K562 (cell line): ENCODE results near the gene YPEL5. TPM values are rescaled to one million over a fixed set of nuclear protein-coding genes. Genes with fewer than 3 reads are reported as not detected.
A peak's percentile ranks its signal among the peaks of the same experiment; 100 is the strongest.

Experiments
- ARID1B ChIP-seq: fragments of 450-650 bp; IDR thresholded peaks from 2 replicates; pipeline ENCODE4 v1.6.1; 2016; ENCODE audit warnings: antibody characterized with exemption, mild to moderate bottlenecking, inconsistent platforms
- ARNT ChIP-seq, 2 experiments: fragments of 450-650 bp; IDR thresholded peaks; 2 replicates each; pipeline ENCODE4 v1.6.1; 2016; ENCODE audit warnings: mild to moderate bottlenecking in 1 of 2
- CHCHD3 ChIP-seq: fragments of 250-450 bp; sonication (Bioruptor Pico); IDR thresholded peaks from 2 replicates; pipeline ENCODE4 v2.1.2; 2022; ENCODE audit warnings: mild to moderate bottlenecking
- ETV1 ChIP-seq: fragments of 450-650 bp; conservative IDR thresholded peaks from 2 replicates; pipeline ENCODE4 v1.6.1; 2016; ENCODE audit warnings: missing genetic modification characterization, control low read depth, low read depth, missing compliant biosample characterization
- FOXJ3 ChIP-seq: sonication (generic); formaldehyde crosslinking; IDR thresholded peaks from 2 replicates; pipeline ENCODE4 v1.4.0; 2020; ENCODE audit warnings: mild to moderate bottlenecking, missing genetic modification reagents
- FOXK2 ChIP-seq, 2 experiments: fragments of 450-650 bp; IDR thresholded peaks in 1 of 2; conservative IDR thresholded peaks in 1 of 2; 2 replicates each; pipeline ENCODE4 v1.6.1; 2016; ENCODE audit warnings: low read depth in 2 of 2, mild to moderate bottlenecking in 1 of 2
- GABPB1 ChIP-seq: sonication (generic); formaldehyde crosslinking; IDR thresholded peaks from 2 replicates; pipeline ENCODE4 v1.8.0; 2022; ENCODE audit warnings: mild to moderate bottlenecking, missing genetic modification reagents
- GTF2E2 ChIP-seq: fragments of 200-800 bp; sonication (Bioruptor generic); IDR thresholded peaks from 2 replicates; pipeline ENCODE4 v1.6.1; 2016; ENCODE audit warnings: missing genetic modification characterization, missing compliant biosample characterization
- HDAC8 ChIP-seq: fragments of 450-650 bp; IDR thresholded peaks from 2 replicates; pipeline ENCODE4 v1.6.1; 2016; ENCODE audit warnings: mild to moderate bottlenecking, missing genetic modification characterization, moderate library complexity, missing compliant biosample characterization
- KDM1A ChIP-seq, 2 experiments: fragments of 450-650 bp; IDR thresholded peaks; 2 replicates each; pipeline ENCODE4 v1.6.1; 2016; ENCODE audit warnings: mild to moderate bottlenecking in 2 of 2
- NUFIP1 ChIP-seq: fragments of 450-650 bp; IDR thresholded peaks from 2 replicates; pipeline ENCODE4 v1.6.1; 2018; ENCODE audit not compliant: partially characterized antibody
- OTX1 ChIP-seq: fragments of 450-650 bp; formaldehyde crosslinking; IDR thresholded peaks from 2 replicates; pipeline ENCODE4 v1.4.0; 2022; ENCODE audit warnings: mild to moderate bottlenecking
- POLR2AphosphoS2 ChIP-seq: IDR thresholded peaks from 2 replicates; pipeline ENCODE4 v1.6.1; 2012; ENCODE audit warnings: low read length, improper control_type of control experiment
- POLR3G ChIP-seq: IDR thresholded peaks from 2 replicates; pipeline ENCODE4 v1.6.1; 2011; ENCODE audit not compliant: insufficient read length, insufficient replicate concordance; ENCODE audit errors: extremely low read depth
- PTTG1 ChIP-seq: fragments of 450-650 bp; IDR thresholded peaks from 2 replicates; pipeline ENCODE4 v1.6.1; 2016; ENCODE audit warnings: low read depth, mild to moderate bottlenecking, missing genetic modification characterization, missing compliant biosample characterization
- RBM17 ChIP-seq: fragments of 200-400 bp; formaldehyde crosslinking; IDR thresholded peaks from 2 replicates; pipeline ENCODE4 v1.6.1; 2017; ENCODE audit warnings: low read depth, mild to moderate bottlenecking, low read length, borderline replicate concordance
- SMAD1 ChIP-seq: fragments of 150-350 bp; IDR thresholded peaks from 2 replicates; pipeline ENCODE4 v1.6.1; 2014; ENCODE audit warnings: low read length, low read depth; ENCODE audit not compliant: partially characterized antibody
- SMARCB1 ChIP-seq: IDR thresholded peaks from 2 replicates; pipeline ENCODE4 v1.6.1; 2011; ENCODE audit warnings: improper control_type of control experiment, low read depth; ENCODE audit not compliant: insufficient read length
- SOX6 ChIP-seq: fragments of 450-650 bp; IDR thresholded peaks from 2 replicates; pipeline ENCODE4 v1.6.1; 2014; ENCODE audit warnings: mild to moderate bottlenecking
- SUPT5H ChIP-seq: fragments of 450-650 bp; IDR thresholded peaks from 2 replicates; pipeline ENCODE4 v1.6.1; 2016
- ZFP1 ChIP-seq: fragments of 450-650 bp; formaldehyde crosslinking; IDR thresholded peaks from 2 replicates; pipeline ENCODE4 v1.4.0; 2020; ENCODE audit warnings: mild to moderate bottlenecking, mixed read lengths
- ZNF134 ChIP-seq: fragments of 250-450 bp; sonication (Bioruptor Pico); conservative IDR thresholded peaks from 2 replicates; pipeline ENCODE4 v1.4.0; 2020
- ZNF165 ChIP-seq: fragments of 250-450 bp; sonication (Bioruptor Pico); IDR thresholded peaks from 2 replicates; pipeline ENCODE4 v1.4.0; 2020; ENCODE audit warnings: borderline replicate concordance
- ZNF282 ChIP-seq: sonication (generic); formaldehyde crosslinking; IDR thresholded peaks from 2 replicates; pipeline ENCODE4 v1.8.1; 2023; ENCODE audit warnings: missing genetic modification reagents
- ZNF316 ChIP-seq: fragments of 450-650 bp; IDR thresholded peaks from 2 replicates; pipeline ENCODE4 v1.6.1; 2016
- ZNF445 ChIP-seq: fragments of 250-450 bp; sonication (Bioruptor Pico); IDR thresholded peaks from 2 replicates; pipeline ENCODE4 v1.4.0; 2020; ENCODE audit warnings: low read depth, mild to moderate bottlenecking, moderate library complexity
- polyA plus RNA-seq, 8 experiments: library from polyadenylated mRNA; depleted of rRNA in 4 of 8; stranded (reverse) in 5 of 8; unstranded in 3 of 8; fragments of >200 nt; fragmentation: Nextera tagmentation in 2 of 8; fragmentation: Illumina TruSeq in 1 of 8; extraction: Ambion mirVana in 2 of 8; extraction: Trizol in 1 of 8; gene quantifications; 2 replicates each; pipeline versions ENCODE4 v1.2.1 to v1.2.3, GENCODE V29; 2011 to 2014; ENCODE audit warnings: inconsistent platforms in 1 of 8, missing spikeins in 1 of 8
- total RNA-seq, 7 experiments: library from RNA; depleted of rRNA in 6 of 7; stranded (reverse); fragments of >200 nt in 6 of 7; fragmentation: Illumina TruSeq in 2 of 7; extraction: Trizol in 2 of 7; gene quantifications; 2 replicates each; pipeline versions ENCODE4 v1.2.1 to v1.2.3, GENCODE V29; 2011 to 2021; ENCODE audit warnings: low replicate concordance in 1 of 7
- TF ChIP-seq, protein P1 (sequence below): fragments of 250-450 bp; sonication (Bioruptor Pico); IDR thresholded peaks from 2 replicates; pipeline ENCODE4 v1.8.0; 2021; ENCODE audit warnings: moderate library complexity, mild to moderate bottlenecking, inconsistent platforms
- TF ChIP-seq, protein P2 (sequence below): fragments of 450-650 bp; formaldehyde crosslinking; IDR thresholded peaks from 2 replicates; pipeline ENCODE4 v1.4.0; 2022; ENCODE audit warnings: mild to moderate bottlenecking, moderate library complexity
- TF ChIP-seq, protein P3 (sequence below): sonication (generic); formaldehyde crosslinking; IDR thresholded peaks from 2 replicates; pipeline ENCODE4 v1.8.0; 2022; ENCODE audit warnings: mild to moderate bottlenecking, low read depth, missing genetic modification reagents
- TF ChIP-seq, protein P4 (sequence below): IDR thresholded peaks from 2 replicates; pipeline ENCODE4 v1.6.1; 2011; ENCODE audit not compliant: insufficient read length; ENCODE audit errors: extremely low read depth

YPEL5 gene
- total and polyA plus RNA-seq, 9 of the 15 experiments (the other 6 are each of a cell fraction or from before 2014, with no cell fraction given), result 5.4 to 34.4 (median 12.3) TPM

DNA sequence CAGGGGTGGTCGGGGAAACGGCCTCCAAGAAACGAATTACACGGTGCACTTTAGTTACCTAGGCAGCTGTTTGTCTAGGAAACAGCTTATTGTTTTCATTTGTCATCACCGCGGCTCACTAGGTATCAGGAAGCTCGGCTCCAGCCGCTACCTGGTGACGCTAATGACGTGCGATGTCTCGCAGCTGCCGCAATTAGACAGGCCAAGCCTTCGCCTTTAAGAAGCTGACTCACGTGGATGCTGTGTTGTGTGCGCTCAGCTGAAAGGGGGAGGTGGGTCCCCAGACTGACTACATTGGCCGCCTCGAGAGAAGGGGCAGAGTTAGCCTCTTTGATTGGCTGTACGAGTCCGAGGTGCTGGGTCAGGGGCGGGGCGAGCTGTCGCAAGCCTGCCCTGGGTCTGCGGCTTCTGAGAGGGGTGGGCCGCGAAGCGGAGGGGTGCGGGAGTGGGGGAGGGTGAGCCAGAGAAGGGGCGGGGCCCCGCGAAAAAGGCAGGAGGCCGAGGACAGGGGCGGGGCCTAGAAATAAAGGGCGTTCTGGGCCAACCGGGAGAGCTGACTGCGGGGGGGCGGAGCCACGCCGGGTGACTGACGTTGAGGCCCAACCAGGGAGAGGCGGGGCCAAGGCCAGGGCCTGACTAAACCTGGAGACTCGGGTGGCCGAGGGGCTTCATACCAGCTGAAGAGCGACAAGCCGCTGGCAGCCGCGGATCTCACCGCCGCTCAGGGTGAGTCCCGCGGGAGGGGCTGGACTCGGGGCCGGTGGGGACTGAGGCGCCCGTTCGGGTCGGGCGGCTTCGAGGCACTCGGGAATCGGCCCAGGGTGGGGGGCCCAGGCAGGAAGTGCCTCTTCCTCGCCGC is at the start of gene YPEL5 (continued):
- TF ChIP-seq OTX1 (CRISPR knock-in tag), result no peak
- TF ChIP-seq SMARCB1, result no peak
- TF ChIP-seq, protein P1, sequence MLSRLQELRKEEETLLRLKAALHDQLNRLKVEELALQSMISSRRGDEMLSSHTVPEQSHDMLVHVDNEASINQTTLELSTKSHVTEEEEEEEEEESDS (CRISPR knock-in tag), result no peak
- no peak for TF ChIP-seq FOXJ3 (CRISPR knock-in tag)
- TF ChIP-seq KDM1A (IDR thresholded peaks at IDR 0.05), result no peak
- TF ChIP-seq, protein P2, sequence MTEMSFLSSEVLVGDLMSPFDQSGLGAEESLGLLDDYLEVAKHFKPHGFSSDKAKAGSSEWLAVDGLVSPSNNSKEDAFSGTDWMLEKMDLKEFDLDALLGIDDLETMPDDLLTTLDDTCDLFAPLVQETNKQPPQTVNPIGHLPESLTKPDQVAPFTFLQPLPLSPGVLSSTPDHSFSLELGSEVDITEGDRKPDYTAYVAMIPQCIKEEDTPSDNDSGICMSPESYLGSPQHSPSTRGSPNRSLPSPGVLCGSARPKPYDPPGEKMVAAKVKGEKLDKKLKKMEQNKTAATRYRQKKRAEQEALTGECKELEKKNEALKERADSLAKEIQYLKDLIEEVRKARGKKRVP, result no peak
- no peak for TF ChIP-seq ARNT (IDR thresholded peaks at IDR 0.05)
- no peak for TF ChIP-seq ARID1B
- TF ChIP-seq SOX6, result peak; percentile 63; the same call in 1 of the 2 replicates
- TF ChIP-seq ZNF134 (CRISPR knock-in tag), result no peak
- TF ChIP-seq, protein P3, sequence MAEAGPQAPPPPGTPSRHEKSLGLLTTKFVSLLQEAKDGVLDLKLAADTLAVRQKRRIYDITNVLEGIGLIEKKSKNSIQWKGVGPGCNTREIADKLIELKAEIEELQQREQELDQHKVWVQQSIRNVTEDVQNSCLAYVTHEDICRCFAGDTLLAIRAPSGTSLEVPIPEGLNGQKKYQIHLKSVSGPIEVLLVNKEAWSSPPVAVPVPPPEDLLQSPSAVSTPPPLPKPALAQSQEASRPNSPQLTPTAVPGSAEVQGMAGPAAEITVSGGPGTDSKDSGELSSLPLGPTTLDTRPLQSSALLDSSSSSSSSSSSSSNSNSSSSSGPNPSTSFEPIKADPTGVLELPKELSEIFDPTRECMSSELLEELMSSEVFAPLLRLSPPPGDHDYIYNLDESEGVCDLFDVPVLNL, result no peak
- no peak for TF ChIP-seq ETV1 (tag)
- peak; percentile 97 to 98 for TF ChIP-seq FOXK2 (conservative IDR thresholded peaks at IDR 0.05 in 1 of 2, IDR thresholded peaks at IDR 0.05 in 1 of 2; ENCODE audit: low read depth in 2 of 2)
- TF ChIP-seq SUPT5H, result peak; percentile 62
- TF ChIP-seq POLR2AphosphoS2, result no peak
- TF ChIP-seq, protein P4, sequence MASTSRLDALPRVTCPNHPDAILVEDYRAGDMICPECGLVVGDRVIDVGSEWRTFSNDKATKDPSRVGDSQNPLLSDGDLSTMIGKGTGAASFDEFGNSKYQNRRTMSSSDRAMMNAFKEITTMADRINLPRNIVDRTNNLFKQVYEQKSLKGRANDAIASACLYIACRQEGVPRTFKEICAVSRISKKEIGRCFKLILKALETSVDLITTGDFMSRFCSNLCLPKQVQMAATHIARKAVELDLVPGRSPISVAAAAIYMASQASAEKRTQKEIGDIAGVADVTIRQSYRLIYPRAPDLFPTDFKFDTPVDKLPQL, result no peak
- no peak for TF ChIP-seq PTTG1 (tag)
- TF ChIP-seq POLR3G, result no peak
- peak; percentile 78 for TF ChIP-seq ZNF316
- no peak for TF ChIP-seq HDAC8
- no peak for TF ChIP-seq ZNF445 (CRISPR knock-in tag)
- peak; percentile 47; the same call in 1 of the 2 replicates for TF ChIP-seq GABPB1 (CRISPR knock-in tag)
- no peak for TF ChIP-seq GTF2E2 (tag)
- TF ChIP-seq ZNF165 (CRISPR knock-in tag), result no peak
- no peak for TF ChIP-seq RBM17
- TF ChIP-seq CHCHD3, result no peak
- no peak for TF ChIP-seq NUFIP1
- TF ChIP-seq ZFP1 (CRISPR knock-in tag), result no peak
- no peak for TF ChIP-seq SMAD1
- 0 out of 2 replicates have a peak, but pooled peaks have one; percentile 41 for TF ChIP-seq ZNF282 (CRISPR knock-in tag)
